H1 (cell line): ENCODE measurements around the gene SNRPD3. TPM values are rescaled to one million over a fixed set of nuclear protein-coding genes. Genes with fewer than 3 reads are reported as not detected.

Source experiments
- polyA plus RNA-seq, 7 experiments: library from polyadenylated mRNA; depleted of rRNA in 3 of 7; stranded (reverse) in 5 of 7; unstranded in 2 of 7; fragments of >200 nt in 5 of 7; fragments of 200-250 nt in 2 of 7; gene quantifications; 1 replicate in 5 of 7; 2 replicates in 1 of 7; 4 replicates in 1 of 7; pipeline versions ENCODE4 v1.2.1 to v1.2.3, GENCODE V29; 2011 to 2013; ENCODE audit warnings: missing spikeins in 2 of 7, mixed read lengths in 2 of 7
- total RNA-seq: library from RNA; stranded (reverse); fragmentation: NEBNext Ultra II Directional; extraction: Animal tissue kit (Norgen Biotek cat#: 25700); gene quantifications from 2 replicates; pipeline ENCODE4 v1.2.1, GENCODE V29; 2021
- TF ChIP-seq, protein P1 (sequence below): IDR thresholded peaks from 2 replicates; pipeline ENCODE4 v1.6.1; 2012; ENCODE audit warnings: inconsistent platforms

SNRPD3 gene
- total and polyA plus RNA-seq, 2 of the 8 experiments (the other 6 are each of a cell fraction or from before 2014, with no cell fraction given) = 200 to 455 TPM

DNA sequence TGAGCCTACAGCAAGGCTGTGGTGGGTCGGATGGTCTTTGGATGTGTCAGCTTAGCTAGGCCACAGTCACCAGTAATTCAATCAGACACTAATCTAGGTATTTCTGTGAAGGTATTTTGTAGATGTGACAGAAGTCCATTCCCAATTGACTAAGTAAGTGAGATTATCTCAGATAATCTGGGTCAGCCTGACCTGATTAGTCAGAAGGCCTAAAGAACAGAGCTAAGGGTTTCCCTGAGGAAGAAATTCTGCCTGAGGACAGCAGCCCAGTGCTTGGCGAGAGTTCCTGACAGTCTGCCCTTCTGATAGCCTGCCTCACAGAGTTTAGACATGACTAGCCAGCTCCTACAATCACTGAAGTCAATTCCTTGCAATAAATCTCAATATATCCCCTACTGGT, 29.6 kb upstream of the SNRPD3 start (continued):
- TF ChIP-seq, protein P1, sequence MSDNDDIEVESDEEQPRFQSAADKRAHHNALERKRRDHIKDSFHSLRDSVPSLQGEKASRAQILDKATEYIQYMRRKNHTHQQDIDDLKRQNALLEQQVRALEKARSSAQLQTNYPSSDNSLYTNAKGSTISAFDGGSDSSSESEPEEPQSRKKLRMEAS = no peak
- TF ChIP-seq, all 59 proteins: peak for 0
